ENCODE measurements around the gene PLK3. TPM values are rescaled to one million over a fixed set of nuclear protein-coding genes. Genes with fewer than 3 reads are reported as not detected.

PLK3 gene
- total RNA-seq, 4 donors from 2014 or later = 63.7 to 135 (median 91.1) TPM

GRCh38 chr1:44846985-44847384, 46.8 kb downstream of the PLK3 start:
- Histone ChIP-seq H3K36me3 (peaks cover 6% of the 10 kb centered on the region), H3K9me3 (no peaks in the 10 kb centered on the region), H3K4me3 (no peak overlapping the region), H3K27ac (no peak overlapping the region), H3K4me1 (peaks cover 11% of the 10 kb centered on the region), H3K27me3 (no peaks in the 10 kb centered on the region)
- DNase-seq (ENCODE audit: low spot score in 2 of 2) = no peak
- no peak for TF ChIP-seq POLR2A (IDR thresholded peaks at IDR 0.05)
- no peak for TF ChIP-seq POLR2AphosphoS5 (IDR thresholded peaks at IDR 0.05)
- TF ChIP-seq, protein P1, sequence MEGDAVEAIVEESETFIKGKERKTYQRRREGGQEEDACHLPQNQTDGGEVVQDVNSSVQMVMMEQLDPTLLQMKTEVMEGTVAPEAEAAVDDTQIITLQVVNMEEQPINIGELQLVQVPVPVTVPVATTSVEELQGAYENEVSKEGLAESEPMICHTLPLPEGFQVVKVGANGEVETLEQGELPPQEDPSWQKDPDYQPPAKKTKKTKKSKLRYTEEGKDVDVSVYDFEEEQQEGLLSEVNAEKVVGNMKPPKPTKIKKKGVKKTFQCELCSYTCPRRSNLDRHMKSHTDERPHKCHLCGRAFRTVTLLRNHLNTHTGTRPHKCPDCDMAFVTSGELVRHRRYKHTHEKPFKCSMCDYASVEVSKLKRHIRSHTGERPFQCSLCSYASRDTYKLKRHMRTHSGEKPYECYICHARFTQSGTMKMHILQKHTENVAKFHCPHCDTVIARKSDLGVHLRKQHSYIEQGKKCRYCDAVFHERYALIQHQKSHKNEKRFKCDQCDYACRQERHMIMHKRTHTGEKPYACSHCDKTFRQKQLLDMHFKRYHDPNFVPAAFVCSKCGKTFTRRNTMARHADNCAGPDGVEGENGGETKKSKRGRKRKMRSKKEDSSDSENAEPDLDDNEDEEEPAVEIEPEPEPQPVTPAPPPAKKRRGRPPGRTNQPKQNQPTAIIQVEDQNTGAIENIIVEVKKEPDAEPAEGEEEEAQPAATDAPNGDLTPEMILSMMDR (IDR thresholded peaks at IDR 0.05) = no peak
- TF ChIP-seq EP300 (IDR thresholded peaks at IDR 0.05) = no peak
- WGBS = 100% methylated on average over 1 of the region's 1 CpG

DNA sequence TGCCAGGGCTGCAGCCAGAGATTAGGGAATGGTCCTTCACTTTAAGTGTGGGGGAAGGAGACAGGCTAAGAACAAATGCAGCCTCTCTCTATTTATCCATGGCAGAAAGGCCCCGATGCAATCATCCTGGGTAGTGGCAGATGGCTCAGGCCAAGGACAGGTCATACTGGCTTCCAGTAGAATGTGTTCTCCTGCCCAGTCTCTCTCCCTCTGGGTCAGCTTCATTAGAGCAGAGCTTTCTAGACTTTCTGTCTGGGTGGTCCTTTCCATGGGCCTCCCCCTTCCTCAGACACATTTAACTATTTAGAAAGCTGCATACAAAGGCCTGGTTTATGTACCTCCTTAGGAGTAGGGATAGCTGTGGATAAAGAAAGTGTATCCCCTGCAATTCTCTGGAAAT, 47.7 kb downstream of the PLK3 start:
- Histone ChIP-seq H3K27me3 (no peaks in the 10 kb centered on the region), H3K27ac (no peak overlapping the region)
- TF ChIP-seq, protein P1 (IDR thresholded peaks at IDR 0.05) = no peak
- no peak for TF ChIP-seq EP300 (IDR thresholded peaks at IDR 0.05)
- TF ChIP-seq POLR2AphosphoS5 (IDR thresholded peaks at IDR 0.05) = no peak
- TF ChIP-seq POLR2A (IDR thresholded peaks at IDR 0.05) = no peak

GRCh38 chr1:44848456-44849181, 48.4 kb downstream of the PLK3 start:
- 61% methylated on average over 7 of the region's 7 CpGs for WGBS
- TF ChIP-seq POLR2AphosphoS5 (IDR thresholded peaks at IDR 0.05) = no peak
- TF ChIP-seq, protein P1 (IDR thresholded peaks at IDR 0.05) = no peak
- TF ChIP-seq POLR2A (IDR thresholded peaks at IDR 0.05) = no peak
- TF ChIP-seq EP300 (IDR thresholded peaks at IDR 0.05) = no peak
- no peaks in the 10 kb centered on the region for H3K27me3 ChIP-seq
- no peak overlapping the region for H3K4me3 ChIP-seq
- H3K36me3 ChIP-seq = peaks cover 6% of the 10 kb centered on the region
- H3K9me3 ChIP-seq = no peaks in the 10 kb centered on the region
- DNase-seq (ENCODE audit: low spot score in 2 of 2) = no peak
- H3K27ac ChIP-seq = no peak overlapping the region
- H3K4me1 ChIP-seq = no peaks in the 10 kb centered on the region

More for the DNA sequence above, 47.7 kb downstream of the PLK3 start:
- WGBS = 82% methylated on average over 1 of the region's 1 CpG
- Histone ChIP-seq H3K4me3 (no peak overlapping the region), H3K4me1 (peaks cover 7% of the 10 kb centered on the region), H3K9me3 (no peaks in the 10 kb centered on the region), H3K36me3 (peaks cover 6% of the 10 kb centered on the region)
- no peak for DNase-seq (ENCODE audit: low spot score in 2 of 2)

DNA sequence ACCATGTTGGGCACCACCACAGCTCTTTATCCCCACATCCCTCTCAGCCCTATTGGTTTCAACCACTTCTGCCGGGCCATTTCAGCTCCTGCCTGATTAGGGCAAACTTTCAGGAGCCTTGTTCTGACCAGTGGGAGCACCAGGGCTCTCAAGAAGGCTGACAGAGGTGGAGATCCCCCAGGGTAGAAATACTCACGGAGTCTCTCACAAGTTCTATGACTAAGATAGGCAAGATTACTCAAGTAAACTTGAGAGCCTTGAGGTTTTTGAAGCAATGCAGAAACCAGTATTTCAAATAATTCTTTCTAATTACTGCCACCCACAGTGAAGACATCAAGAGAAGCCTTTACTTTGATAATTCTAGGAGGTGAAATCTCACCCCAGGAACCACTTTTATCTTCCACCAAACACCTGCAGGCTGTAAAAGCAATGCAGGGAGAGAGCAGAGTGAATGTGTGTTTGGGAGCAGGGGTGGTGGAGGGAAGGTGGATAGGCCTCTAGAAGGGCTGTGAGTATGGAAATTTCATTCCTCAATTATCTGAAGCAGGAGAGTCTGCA, 49.5 kb downstream of the PLK3 start:
- peaks cover 12% of the 10 kb centered on the region for H3K36me3 ChIP-seq
- WGBS = 94% methylated on average over 2 of the region's 2 CpGs
- H3K9me3 ChIP-seq = no peaks in the 10 kb centered on the region
- TF ChIP-seq, protein P1 (IDR thresholded peaks at IDR 0.05) = no peak
- TF ChIP-seq POLR2AphosphoS5 (IDR thresholded peaks at IDR 0.05) = no peak
- no peak for TF ChIP-seq POLR2A (IDR thresholded peaks at IDR 0.05)
- no peak for TF ChIP-seq EP300 (IDR thresholded peaks at IDR 0.05)
- no peak for DNase-seq (ENCODE audit: low spot score in 2 of 2)
- no peaks in the 10 kb centered on the region for H3K27me3 ChIP-seq
- H3K4me1 ChIP-seq = no peaks in the 10 kb centered on the region
- no peak overlapping the region for H3K4me3 ChIP-seq
- no peak overlapping the region for H3K27ac ChIP-seq

GRCh38 chr1:44851308-44851707, 51.1 kb downstream of the PLK3 start:
- 100% methylated on average over 1 of the region's 1 CpG for WGBS
- H3K4me3 ChIP-seq = no peak overlapping the region
- H3K27ac ChIP-seq = no peak overlapping the region
- peaks cover 22% of the 10 kb centered on the region for H3K36me3 ChIP-seq
- TF ChIP-seq POLR2AphosphoS5 (IDR thresholded peaks at IDR 0.05) (no peak), POLR2A (IDR thresholded peaks at IDR 0.05) (no peak), EP300 (IDR thresholded peaks at IDR 0.05) (no peak)
- TF ChIP-seq, protein P1 (IDR thresholded peaks at IDR 0.05) = no peak
- no peak for DNase-seq (ENCODE audit: low spot score in 2 of 2)
- H3K9me3 ChIP-seq = no peaks in the 10 kb centered on the region
- H3K4me1 ChIP-seq = no peaks in the 10 kb centered on the region
- H3K27me3 ChIP-seq = no peaks in the 10 kb centered on the region
